CD14-positive monocyte (primary cell): ENCODE data around the gene ZNF138. TPM values are rescaled to one million over a fixed set of nuclear protein-coding genes. Genes with fewer than 3 reads are reported as not detected.

Source experiments
- DNase-seq, 3 donors: peaks; one replicate each; pipeline ENCODE4 v3.0.0-alpha.2; 2011 to 2022
- H2AFZ ChIP-seq: 2 replicates; pipeline ENCODE4 v1.6.0; 2012; ENCODE audit warnings: mild to moderate bottlenecking, low read depth, low read length, inconsistent platforms; ENCODE audit not compliant: insufficient read depth, poor library complexity, severe bottlenecking
- H3K27ac ChIP-seq, 2 donors: 1 replicate in 1 of 2; 2 replicates in 1 of 2; pipeline ENCODE4 v1.5.1; 2012 to 2013; ENCODE audit warnings: low read length in 2 of 2, control low read depth in 1 of 2, inconsistent platforms in 1 of 2, low read depth in 1 of 2, mild to moderate bottlenecking in 1 of 2
- H3K27me3 ChIP-seq, 2 donors: one replicate each; pipeline versions ENCODE4 v1.6.0 to v1.6.1; 2011 to 2013; ENCODE audit warnings: low read length in 2 of 2; ENCODE audit not compliant: control insufficient read depth in 2 of 2, insufficient read depth in 2 of 2
- H3K36me3 ChIP-seq, 2 donors: replicated peaks in 1 of 2; 1 replicate in 1 of 2; 2 replicates in 1 of 2; pipeline versions ENCODE4 v1.5.1 to v1.6.1; 2012 to 2013; ENCODE audit warnings: low read length in 2 of 2, control low read depth in 1 of 2, inconsistent platforms in 1 of 2, mild to moderate bottlenecking in 1 of 2; ENCODE audit not compliant: insufficient read depth in 2 of 2, control insufficient read depth in 1 of 2
- H3K4me1 ChIP-seq, 2 donors: 1 replicate in 1 of 2; 2 replicates in 1 of 2; pipeline versions ENCODE4 v1.5.1 to v1.6.1; 2012 to 2013; ENCODE audit warnings: low read length in 2 of 2, control low read depth in 1 of 2, inconsistent platforms in 1 of 2, mild to moderate bottlenecking in 1 of 2, moderate library complexity in 1 of 2; ENCODE audit not compliant: insufficient read depth in 2 of 2, control insufficient read depth in 1 of 2
- H3K4me2 ChIP-seq: replicated peaks from 2 replicates; pipeline ENCODE3; 2012; ENCODE audit warnings: low read length, moderate library complexity, mild to moderate bottlenecking; ENCODE audit not compliant: poor library complexity, severe bottlenecking; ENCODE audit errors: extremely low read depth
- H3K4me3 ChIP-seq, 3 experiments: fragments of 200-600 bp in 1 of 3; sonication (generic) in 1 of 3; replicated peaks in 1 of 3; 1 replicate in 2 of 3; 2 replicates in 1 of 3; pipeline ENCODE4 v1.5.1; 2011 to 2013; ENCODE audit warnings: low read length in 3 of 3, mild to moderate bottlenecking in 3 of 3, control low read depth in 2 of 3, low read depth in 2 of 3, inconsistent platforms in 1 of 3, moderate library complexity in 1 of 3
- H3K79me2 ChIP-seq: 2 replicates; pipeline ENCODE4 v1.6.0; 2012; ENCODE audit warnings: mild to moderate bottlenecking, control low read depth, inconsistent platforms, low read length, moderate library complexity; ENCODE audit not compliant: insufficient read depth
- H3K9ac ChIP-seq: 2 replicates; pipeline ENCODE4 v1.6.0; 2017; ENCODE audit warnings: low read length, mild to moderate bottlenecking; ENCODE audit not compliant: insufficient read depth, poor library complexity, severe bottlenecking
- H3K9me3 ChIP-seq, 2 donors: replicated peaks in 1 of 2; 1 replicate in 1 of 2; 2 replicates in 1 of 2; pipeline versions ENCODE4 v1.5.1 to v1.6.1; 2012 to 2013; ENCODE audit warnings: low read length in 2 of 2, control low read depth in 1 of 2; ENCODE audit not compliant: control insufficient read depth in 1 of 2, insufficient read depth in 1 of 2
- H4K20me1 ChIP-seq: 2 replicates; pipeline ENCODE4 v1.6.0; 2012; ENCODE audit warnings: mild to moderate bottlenecking, low read length, control low read depth, moderate library complexity; ENCODE audit not compliant: insufficient read depth
- H3K27ac Mint-ChIP-seq, 7 donors: one replicate each; pipeline ENCODE4 v1.8.0; 2020; ENCODE audit warnings: mild to moderate bottlenecking in 7 of 7, mixed read lengths in 7 of 7, moderate library complexity in 6 of 7, inconsistent platforms in 2 of 7
- H3K27me3 Mint-ChIP-seq, 3 donors: one replicate each; pipeline ENCODE4 v1.8.0; 2021 to 2022; ENCODE audit warnings: low read depth in 3 of 3, mild to moderate bottlenecking in 3 of 3, mixed read lengths in 3 of 3, moderate library complexity in 3 of 3, inconsistent platforms in 1 of 3
- H3K36me3 Mint-ChIP-seq, 2 donors: one replicate each; pipeline ENCODE4 v1.8.0; 2020; ENCODE audit warnings: mixed read lengths in 2 of 2, inconsistent platforms in 1 of 2, mild to moderate bottlenecking in 1 of 2
- H3K4me1 Mint-ChIP-seq: one replicate; pipeline ENCODE4 v1.8.0; 2020; ENCODE audit warnings: mild to moderate bottlenecking, mixed read lengths
- H3K4me3 Mint-ChIP-seq, 2 donors: one replicate each; pipeline ENCODE4 v1.8.0; 2020; ENCODE audit warnings: mild to moderate bottlenecking in 2 of 2, mixed read lengths in 2 of 2, moderate library complexity in 1 of 2
- H3K9me3 Mint-ChIP-seq, 7 donors: one replicate each; pipeline ENCODE4 v1.8.0; 2020 to 2022; ENCODE audit warnings: mixed read lengths in 7 of 7, mild to moderate bottlenecking in 6 of 7, moderate library complexity in 6 of 7, inconsistent platforms in 2 of 7
- WGBS: methylation state at CpG from one replicate; pipeline ENCODE4 v1.1.5; 2013; ENCODE audit warnings: missing lambda C conversion rate; ENCODE audit not compliant: insufficient coverage; 5-methylcytosine and 5-hydroxymethylcytosine counted together
- intact Hi-C, 2 donors: fragments of 100-400 bp; cut with micrococcal nuclease; formaldehyde crosslinking; loops; one replicate each; pipeline versions ENCODE4 v1.15.0 to v1.15.1; 2023
- polyA plus RNA-seq, 3 donors: library from polyadenylated mRNA; depleted of rRNA in 1 of 3; unstranded in 2 of 3; stranded (reverse) in 1 of 3; fragments of 300-500 nt in 2 of 3; fragments of >200 nt in 1 of 3; fragmentation: Illumina TruSeq in 2 of 3; gene quantifications; 1 replicate in 2 of 3; 2 replicates in 1 of 3; pipeline ENCODE4 v1.2.3, GENCODE V29; 2012 to 2021
- TF ChIP-seq, protein P1 (sequence below): fragments of 200-600 bp; IDR thresholded peaks from one replicate; pipeline ENCODE4 v1.8.0; 2022; ENCODE audit warnings: antibody characterized with exemption, mild to moderate bottlenecking

The ZNF138 gene
- polyA plus RNA-seq, 3 donors = 0.89 to 1.1 (median 1.1) TPM

DNA sequence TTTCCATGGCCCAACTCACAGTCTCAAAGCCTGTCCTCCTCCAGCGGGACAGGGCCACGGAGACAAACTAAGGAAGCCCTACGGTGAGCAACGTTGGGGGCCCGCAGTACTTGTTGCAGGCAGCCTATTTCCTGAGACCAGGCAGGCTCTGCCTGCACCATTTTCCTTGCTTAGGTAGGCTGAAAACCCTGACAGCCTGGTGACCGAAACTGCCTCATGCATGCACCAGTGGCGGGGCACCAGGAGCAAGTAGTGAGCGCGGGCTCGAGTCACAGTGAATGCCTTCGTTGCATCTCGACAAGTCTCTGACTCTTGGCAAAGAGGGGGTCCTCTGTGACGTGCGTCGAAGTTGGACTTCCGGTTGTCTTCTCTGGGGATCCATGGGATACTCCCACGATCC is 85.6 kb downstream of the ZNF138 start:
- Histone ChIP-seq H3K27ac (no peak overlapping the region), H3K4me2 (no peak overlapping the region), H3K4me1 (no peaks in the 10 kb centered on the region), H3K36me3 (no peaks in the 10 kb centered on the region), H3K9ac (no peak overlapping the region), H3K4me3 (no peak overlapping the region), H2AFZ (no peak overlapping the region), H3K9me3 (peaks cover 100% of the 10 kb centered on the region in 2 donors), H4K20me1 (no peaks in the 10 kb centered on the region), H3K79me2 (no peaks in the 10 kb centered on the region), H3K27me3 (peaks cover 0 to 30% of the 10 kb centered on the region in 2 donors)
- Mint-ChIP-seq H3K27ac (no peak overlapping the region), H3K27me3 (peaks cover 29 to 43% (median 34%) of the 10 kb centered on the region in 3 donors), H3K36me3 (peaks cover 0 to 3% of the 10 kb centered on the region in 2 donors), H3K4me1 (peaks cover 12% of the 10 kb centered on the region), H3K4me3 (no peak overlapping the region), H3K9me3 (peaks cover 73 to 98% (median 93%) of the 10 kb centered on the region in 7 donors)
- peak in 1 of 3 donors; percentile 0 for DNase-seq
- TF ChIP-seq, protein P1, sequence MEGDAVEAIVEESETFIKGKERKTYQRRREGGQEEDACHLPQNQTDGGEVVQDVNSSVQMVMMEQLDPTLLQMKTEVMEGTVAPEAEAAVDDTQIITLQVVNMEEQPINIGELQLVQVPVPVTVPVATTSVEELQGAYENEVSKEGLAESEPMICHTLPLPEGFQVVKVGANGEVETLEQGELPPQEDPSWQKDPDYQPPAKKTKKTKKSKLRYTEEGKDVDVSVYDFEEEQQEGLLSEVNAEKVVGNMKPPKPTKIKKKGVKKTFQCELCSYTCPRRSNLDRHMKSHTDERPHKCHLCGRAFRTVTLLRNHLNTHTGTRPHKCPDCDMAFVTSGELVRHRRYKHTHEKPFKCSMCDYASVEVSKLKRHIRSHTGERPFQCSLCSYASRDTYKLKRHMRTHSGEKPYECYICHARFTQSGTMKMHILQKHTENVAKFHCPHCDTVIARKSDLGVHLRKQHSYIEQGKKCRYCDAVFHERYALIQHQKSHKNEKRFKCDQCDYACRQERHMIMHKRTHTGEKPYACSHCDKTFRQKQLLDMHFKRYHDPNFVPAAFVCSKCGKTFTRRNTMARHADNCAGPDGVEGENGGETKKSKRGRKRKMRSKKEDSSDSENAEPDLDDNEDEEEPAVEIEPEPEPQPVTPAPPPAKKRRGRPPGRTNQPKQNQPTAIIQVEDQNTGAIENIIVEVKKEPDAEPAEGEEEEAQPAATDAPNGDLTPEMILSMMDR = no peak
- 95% methylated on average over 17 of the region's 17 CpGs for WGBS
- intact Hi-C loops = no loop called here

DNA sequence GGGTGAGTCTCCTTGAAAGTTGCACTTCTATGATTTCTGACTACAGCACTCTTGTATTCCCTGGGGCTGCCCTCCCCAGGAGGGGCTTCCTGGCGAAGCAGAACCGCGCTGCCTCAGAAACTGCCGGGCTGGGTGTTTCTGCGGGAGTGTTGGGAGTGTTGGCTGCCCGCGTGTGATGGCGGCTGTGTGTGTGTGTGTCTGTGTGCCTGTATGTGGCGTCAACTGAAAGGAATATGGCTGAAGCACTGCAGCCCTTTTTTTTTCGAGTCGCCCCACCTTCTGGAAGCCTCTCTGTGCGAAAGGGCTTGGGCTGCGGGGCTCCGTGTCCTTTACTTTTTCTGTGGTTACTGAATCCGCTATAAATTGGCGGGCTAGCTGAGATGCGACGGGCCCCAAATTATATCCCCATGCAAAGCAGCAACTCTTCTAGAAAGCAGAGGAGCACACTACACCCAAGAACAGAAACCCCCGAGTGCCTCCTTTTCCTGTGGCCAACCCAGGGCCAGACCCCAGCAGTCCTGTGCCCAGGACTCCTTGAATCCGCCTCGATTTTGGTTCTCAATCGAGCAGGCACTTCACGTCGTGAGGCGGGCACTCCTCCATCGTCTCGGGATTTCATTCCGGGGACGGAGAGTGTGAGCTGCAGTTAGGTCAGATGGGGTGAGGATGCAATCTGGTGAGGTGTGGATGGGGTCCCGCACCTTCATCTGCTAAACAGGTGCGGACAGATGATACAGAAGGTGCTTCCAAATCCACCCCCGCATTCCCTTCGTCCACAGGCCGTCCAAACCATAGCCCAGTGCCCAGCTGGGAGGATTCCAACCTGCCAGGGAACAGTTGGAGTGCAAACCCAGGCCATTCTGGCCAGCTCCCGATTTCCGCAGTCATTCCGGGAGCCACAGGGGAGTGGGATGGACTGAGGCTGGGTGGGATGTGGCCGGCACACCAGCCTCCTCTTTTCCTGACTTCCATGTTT is 86.4 kb downstream of the ZNF138 start:
- Mint-ChIP-seq H3K4me3 (no peak overlapping the region), H3K27me3 (peaks cover 32 to 49% (median 40%) of the 10 kb centered on the region in 3 donors)

More for the DNA sequence above, 86.4 kb downstream of the ZNF138 start:
- H3K9me3 Mint-ChIP-seq = peaks cover 68 to 96% (median 92%) of the 10 kb centered on the region in 7 donors
- H3K79me2 ChIP-seq = no peaks in the 10 kb centered on the region
- peaks cover 0 to 30% of the 10 kb centered on the region in 2 donors for H3K27me3 ChIP-seq
- H3K36me3 ChIP-seq = no peaks in the 10 kb centered on the region
- no peak overlapping the region for H3K4me2 ChIP-seq
- H4K20me1 ChIP-seq = no peaks in the 10 kb centered on the region
- TF ChIP-seq, protein P1 = no peak
- no peak overlapping the region for H3K27ac ChIP-seq
- peaks cover 0 to 3% of the 10 kb centered on the region in 2 donors for H3K36me3 Mint-ChIP-seq
- H2AFZ ChIP-seq = no peak overlapping the region
- H3K4me1 Mint-ChIP-seq = peaks cover 12% of the 10 kb centered on the region
- peak in 1 of 3 donors; percentile 0 for DNase-seq
- H3K4me3 ChIP-seq = no peak overlapping the region
- no peak overlapping the region for H3K9ac ChIP-seq
- H3K27ac Mint-ChIP-seq = no peak overlapping the region
- H3K4me1 ChIP-seq = no peaks in the 10 kb centered on the region
- H3K9me3 ChIP-seq = peaks cover 94 to 96% of the 10 kb centered on the region in 2 donors
- 93% methylated on average over 28 of the region's 38 CpGs for WGBS
- intact Hi-C loops = no loop called here
